GM18909 (cell line): Measurements from ENCODE around the gene ZNF527.
"Not testable (repeated sequence)": the region's sequence is repeated elsewhere in the genome, so short reads cannot be mapped to it uniquely, and the experiment has no call there.

Experiments
- ATAC-seq: cut with Tn5 transposase; IDR thresholded peaks from one replicate; pipeline ENCODE4 v1.9.1; 2021; ENCODE audit warnings: mild to moderate bottlenecking; ENCODE audit not compliant: unreplicated experiment, poor library complexity

The ZNF527 gene

GRCh38 chr19:37370880-37371661 lies at the start of gene ZNF527:
Gene ZNF527 (plus strand): TSS chr19:37371099. CDS start chr19:37374199, 3,100 bp downstream.
- ATAC-seq = peak; percentile 92

- ATAC-seq = no peak
Measured at GRCh38 chr19:37329686-37330085, 41.2 kb upstream of the ZNF527 start.

- no peak for ATAC-seq
Measured at GRCh38 chr19:37332839-37333238, 38.1 kb upstream of the ZNF527 start.

- ATAC-seq = no peak
Measured at GRCh38 chr19:37333457-37333856, 37.4 kb upstream of the ZNF527 start.

GRCh38 chr19:37334179-37335071 lies 36.5 kb upstream of the ZNF527 start:
- no peak for ATAC-seq

GRCh38 chr19:37342753-37343152 lies 28.1 kb upstream of the ZNF527 start:
- ATAC-seq = no peak

- ATAC-seq = no peak
Measured at GRCh38 chr19:37346091-37346490, 24.8 kb upstream of the ZNF527 start.

- ATAC-seq = no peak
Measured at GRCh38 chr19:37348060-37348459, 22.8 kb upstream of the ZNF527 start.

GRCh38 chr19:37353968-37354367 lies 16.9 kb upstream of the ZNF527 start:
- ATAC-seq = no peak

GRCh38 chr19:37355901-37356300 lies 15.0 kb upstream of the ZNF527 start:
- ATAC-seq = no peak

GRCh38 chr19:37361994-37362393 lies 8.9 kb upstream of the ZNF527 start:
- no peak for ATAC-seq

- ATAC-seq = no peak
Measured at GRCh38 chr19:37362733-37363132, 8.2 kb upstream of the ZNF527 start.

- peak; percentile 32 for ATAC-seq
Measured at GRCh38 chr19:37370386-37370879, 466 bp upstream of the ZNF527 start.

- no peak for ATAC-seq
Measured at GRCh38 chr19:37389234-37389633, 18.3 kb downstream of the ZNF527 start.

GRCh38 chr19:37391399-37391798 lies 20.5 kb downstream of the ZNF527 start:
- not testable (repeated sequence) for ATAC-seq

- no peak for ATAC-seq
Measured at GRCh38 chr19:37401078-37401477, 30.2 kb downstream of the ZNF527 start.

- ATAC-seq = no peak
Measured at GRCh38 chr19:37403403-37403802, 32.5 kb downstream of the ZNF527 start.

- ATAC-seq = not testable (repeated sequence)
Measured at GRCh38 chr19:37406140-37406846, 35.4 kb downstream of the ZNF527 start.

GRCh38 chr19:37412700-37413099 lies 41.8 kb downstream of the ZNF527 start:
- no peak for ATAC-seq

- no peak for ATAC-seq
Measured at GRCh38 chr19:37413313-37414084, 42.6 kb downstream of the ZNF527 start.
